NCI-H187 treated with DMSO at 0.1 percent for 48 hours (cell line): ENCODE data around the gene ZNF777.
A peak's percentile ranks its signal among the peaks of the same experiment; 100 is the strongest.
"Not testable (repeated sequence)": the region's sequence is repeated elsewhere in the genome, so short reads cannot be mapped to it uniquely, and the experiment has no call there.

Experiments used
- DNase-seq: peaks from one replicate; lab custom pipeline; 2025; lab: John Stamatoyannopoulos, UW

Gene ZNF777

DNA sequence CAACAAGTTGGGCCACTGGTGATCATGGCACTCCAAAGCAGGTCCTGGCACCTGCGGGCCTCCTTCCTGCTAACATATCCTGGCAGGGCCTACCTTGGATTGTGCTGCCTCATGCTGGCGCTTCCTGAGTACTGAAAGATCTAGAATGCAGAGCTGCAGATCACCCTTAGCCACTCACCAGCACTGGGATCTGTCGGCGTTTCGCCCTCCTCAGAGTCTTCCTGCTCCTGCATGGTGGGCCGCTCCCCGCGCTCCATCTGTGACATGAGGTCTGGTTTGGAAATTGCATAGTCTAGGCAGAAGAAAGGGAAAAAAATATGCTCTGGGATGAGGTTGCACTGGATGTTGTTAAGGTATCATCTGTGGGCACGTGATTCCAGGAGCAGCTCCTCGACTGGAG lies 10.0 kb downstream of the ZNF777 start:
- DNase-seq = no peak

DNA sequence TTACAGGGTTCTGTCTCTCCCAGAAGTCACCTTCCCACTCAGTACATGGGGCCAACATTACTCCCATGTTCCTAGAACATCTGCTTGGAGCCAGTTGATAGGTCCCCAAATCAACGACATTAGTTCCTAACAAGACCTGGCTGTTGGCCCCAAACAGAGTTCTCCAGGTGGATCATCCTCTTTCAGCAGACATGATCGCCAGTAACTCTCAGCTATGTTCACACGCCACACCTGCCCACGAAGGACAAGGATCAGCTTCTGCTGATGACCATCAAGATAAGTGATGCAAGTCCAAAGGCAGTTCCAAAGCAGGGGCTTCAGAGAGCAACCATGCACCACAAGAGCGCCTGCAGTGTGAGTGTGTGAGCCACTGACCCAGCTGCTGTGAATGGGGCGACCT lies 11.0 kb downstream of the ZNF777 start:
- no peak for DNase-seq

DNA sequence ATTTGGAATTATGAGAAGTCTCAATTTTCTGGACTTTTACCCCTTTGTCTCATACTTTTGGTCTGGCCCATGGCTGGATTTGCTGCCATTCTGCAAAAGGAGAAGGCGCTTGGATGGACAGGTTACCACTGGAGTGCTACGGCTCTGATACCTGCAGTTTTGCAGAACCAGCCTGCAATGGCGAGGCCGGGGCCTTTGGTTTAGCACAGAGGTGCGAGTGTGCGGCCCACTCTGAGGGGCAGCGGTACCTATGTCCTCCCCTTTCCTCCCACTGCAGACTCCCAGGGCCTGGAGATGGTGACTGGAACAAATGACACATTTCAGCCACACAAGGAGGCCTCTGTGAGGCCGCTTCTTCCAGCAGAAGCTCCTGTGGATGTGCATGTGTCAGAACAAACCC lies 11.9 kb downstream of the ZNF777 start:
- no peak for DNase-seq

DNA sequence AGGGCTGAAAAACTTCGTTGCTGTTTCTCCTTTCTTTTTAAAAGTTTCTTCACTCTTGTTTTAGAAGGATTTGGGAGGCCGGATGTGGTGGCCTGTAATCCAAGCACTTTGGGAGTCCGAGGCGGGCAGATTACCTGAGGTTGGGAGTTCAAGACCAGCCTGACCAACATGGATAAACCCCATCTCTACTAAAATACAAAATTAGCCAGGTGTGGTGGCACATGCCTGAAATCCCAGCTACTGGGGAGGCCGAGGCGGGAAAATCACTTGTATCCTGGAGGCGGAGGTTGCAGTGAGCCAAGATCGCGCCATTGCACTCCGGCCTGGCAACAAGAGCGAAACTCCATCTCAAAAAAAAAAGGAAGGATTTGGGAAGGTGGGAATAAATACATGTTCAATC lies 14.8 kb downstream of the ZNF777 start:
- DNase-seq = not testable (repeated sequence)

DNA sequence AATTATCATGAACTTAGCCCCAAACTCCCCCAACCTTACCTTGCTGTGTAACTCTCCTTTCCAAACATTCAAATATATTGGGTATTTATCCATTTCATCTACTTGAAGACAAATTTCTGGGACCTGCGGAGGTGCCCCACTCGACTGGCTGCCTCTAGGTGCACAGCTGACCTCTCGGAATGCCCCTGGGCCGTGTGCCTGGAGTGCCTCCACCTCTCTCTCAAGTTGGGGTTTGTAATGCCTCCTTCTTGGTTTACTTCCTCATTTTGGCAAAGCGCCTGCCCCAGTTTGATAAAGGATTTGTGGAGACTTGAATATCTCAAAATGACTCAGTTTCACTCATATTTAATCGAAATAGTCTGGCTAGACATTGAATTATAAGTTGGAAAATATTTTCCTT lies 16.6 kb downstream of the ZNF777 start:
- no peak for DNase-seq

DNA sequence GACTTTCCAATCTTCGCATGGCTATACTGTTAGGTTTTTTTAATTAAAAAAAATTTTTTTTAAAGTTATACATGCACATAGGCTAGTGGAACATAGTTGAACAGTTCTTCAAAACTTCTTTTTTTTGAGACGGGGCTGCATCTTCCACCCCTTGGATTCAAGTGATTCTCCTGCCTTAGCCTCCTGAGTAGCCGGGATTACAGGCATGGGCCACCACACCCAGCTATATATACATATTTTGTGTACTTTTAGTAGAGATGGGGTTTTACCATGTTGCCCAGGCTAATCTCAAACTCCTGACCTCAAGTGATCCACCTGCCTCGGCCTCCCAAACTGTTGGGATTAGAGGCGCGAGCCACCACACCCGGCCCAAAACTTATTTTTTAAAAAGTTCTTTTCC lies 17.3 kb downstream of the ZNF777 start:
- no peak for DNase-seq

DNA sequence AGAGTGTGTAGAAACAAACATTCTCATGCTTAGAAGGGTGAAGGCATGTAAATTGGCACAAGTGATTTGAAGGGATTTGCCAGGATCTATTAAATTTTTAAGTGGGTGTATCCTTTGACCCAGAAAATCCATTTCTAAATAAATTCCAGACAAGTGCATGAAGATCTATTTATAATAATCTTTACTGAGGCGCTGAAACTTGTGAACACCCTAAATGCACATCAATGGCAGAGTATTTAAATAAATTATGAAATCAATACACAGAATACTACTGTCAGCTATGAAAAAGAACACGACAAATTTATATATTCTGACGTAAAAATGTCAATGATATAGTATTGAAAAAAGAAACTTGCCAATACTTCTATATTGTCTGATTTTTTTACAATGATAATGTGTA lies 17.9 kb downstream of the ZNF777 start:
- no peak for DNase-seq

DNA sequence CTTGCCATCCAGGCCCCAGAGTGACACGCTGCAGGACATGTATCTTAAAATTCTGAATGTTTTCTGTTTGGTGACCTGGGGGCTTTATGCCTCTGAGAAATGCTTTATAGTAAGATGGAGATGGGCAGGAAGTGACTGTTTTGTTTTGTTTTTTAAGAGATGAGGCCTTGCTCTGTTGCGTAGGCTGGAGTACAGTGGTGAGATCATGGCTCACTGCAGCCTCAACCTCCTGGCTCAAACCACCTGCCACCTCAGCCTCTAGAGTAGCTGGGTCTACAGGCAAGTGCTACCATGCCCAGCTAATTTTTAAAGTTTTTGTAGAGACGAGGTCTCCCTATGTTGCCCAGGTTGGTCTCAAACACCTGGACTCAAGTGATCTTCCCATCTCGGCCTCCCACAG lies 20.6 kb downstream of the ZNF777 start:
- no peak for DNase-seq

DNA sequence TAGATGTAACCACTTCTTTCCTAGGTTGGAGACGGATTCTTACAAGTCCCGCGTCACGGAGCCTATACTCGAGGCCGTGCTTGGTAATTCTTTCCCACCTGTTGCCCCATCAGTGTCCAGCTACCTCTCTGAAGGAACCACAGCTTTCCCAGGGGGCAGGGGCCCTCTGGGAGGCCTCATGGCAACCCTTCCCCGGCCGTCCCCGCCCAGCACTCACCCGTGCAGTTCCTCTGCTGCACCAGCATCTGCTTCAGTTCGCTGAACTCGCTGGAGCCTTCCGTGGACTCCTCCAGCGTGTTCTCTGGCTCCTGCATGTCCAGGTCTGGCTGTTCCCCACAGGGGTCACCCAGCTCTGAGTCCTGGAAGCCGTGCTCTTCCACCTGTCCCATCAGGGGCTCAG lies 24.5 kb downstream of the ZNF777 start:
- no peak for DNase-seq

DNA sequence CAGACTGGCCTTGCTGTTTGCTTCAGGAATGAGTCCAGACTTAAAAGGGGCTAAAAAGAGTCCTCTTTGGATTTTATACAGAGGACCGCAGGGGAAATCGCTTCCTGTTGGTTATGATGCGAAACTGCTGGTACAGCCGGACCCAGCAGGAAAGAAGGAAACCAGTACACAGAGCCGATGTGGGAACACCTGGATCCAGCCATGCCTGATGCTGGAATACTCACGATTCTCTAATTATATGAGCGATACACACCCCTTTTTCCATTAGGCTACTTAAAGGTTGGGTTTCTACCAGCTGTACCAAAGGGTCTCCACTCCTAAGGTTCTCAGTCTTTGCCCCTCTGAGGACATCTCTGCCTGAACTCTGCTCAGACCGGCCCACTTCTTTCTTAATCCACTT lies 27.7 kb downstream of the ZNF777 start:
- DNase-seq = no peak

DNA sequence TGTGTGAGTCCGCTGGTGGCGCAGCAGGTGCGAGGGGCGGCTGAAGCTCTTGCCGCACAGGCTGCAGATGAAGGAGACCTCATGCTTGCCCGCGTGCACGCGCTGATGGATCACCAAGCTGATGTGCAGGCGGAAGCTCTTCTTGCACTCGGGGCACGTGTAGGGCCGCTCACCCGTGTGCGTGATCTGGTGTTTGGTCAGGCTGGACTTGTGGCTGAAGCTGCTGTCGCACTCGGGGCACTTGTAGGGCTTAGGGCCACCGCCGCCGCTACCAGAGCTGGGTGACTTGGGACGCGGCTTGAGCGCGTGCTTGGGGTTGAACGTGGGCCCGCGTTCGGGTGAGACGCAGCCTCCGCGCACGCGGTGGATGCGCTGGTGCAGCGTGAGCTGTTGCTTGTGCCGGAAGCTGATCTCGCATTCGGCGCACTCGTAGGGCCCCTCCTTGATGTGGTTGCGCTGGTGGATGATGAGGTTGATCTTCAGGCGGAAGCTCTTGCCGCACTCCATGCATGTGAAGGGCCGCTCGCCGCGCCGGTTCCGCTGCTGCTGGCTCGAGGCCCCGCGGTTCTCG lies 28.7 kb downstream of the ZNF777 start:
- DNase-seq = no peak

DNA sequence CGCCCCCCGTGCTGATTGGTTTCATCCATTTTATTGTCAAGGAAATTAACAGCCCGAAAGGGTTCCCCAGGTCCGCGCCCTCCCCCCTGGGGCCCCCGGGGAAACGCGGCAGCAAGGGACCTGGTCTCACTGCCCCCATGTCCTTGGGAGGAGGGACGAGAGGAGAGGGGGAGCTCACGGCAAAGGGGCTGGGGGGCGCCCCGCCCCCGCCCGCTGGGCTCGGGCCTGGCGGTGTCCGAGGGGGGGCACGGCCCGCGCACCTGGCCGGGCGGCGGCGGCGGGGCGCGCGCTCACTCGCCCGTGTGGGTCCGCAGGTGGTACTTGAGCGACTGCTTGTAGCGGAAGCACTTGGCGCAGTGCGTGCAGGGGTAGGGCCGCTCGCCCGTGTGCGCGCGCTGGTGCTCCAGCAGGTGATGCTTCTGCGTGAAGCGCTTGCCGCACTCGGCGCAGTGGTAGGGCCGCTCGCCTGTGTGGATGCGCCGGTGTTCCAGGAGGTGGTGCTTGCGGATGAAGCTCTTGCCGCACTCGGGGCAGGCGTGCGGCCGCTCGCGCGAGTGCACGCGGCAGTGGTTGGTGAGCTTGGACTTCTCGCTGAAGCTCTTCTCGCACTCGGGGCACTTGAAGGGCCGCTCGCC lies 29.3 kb downstream of the ZNF777 start:
- no peak for DNase-seq

DNA sequence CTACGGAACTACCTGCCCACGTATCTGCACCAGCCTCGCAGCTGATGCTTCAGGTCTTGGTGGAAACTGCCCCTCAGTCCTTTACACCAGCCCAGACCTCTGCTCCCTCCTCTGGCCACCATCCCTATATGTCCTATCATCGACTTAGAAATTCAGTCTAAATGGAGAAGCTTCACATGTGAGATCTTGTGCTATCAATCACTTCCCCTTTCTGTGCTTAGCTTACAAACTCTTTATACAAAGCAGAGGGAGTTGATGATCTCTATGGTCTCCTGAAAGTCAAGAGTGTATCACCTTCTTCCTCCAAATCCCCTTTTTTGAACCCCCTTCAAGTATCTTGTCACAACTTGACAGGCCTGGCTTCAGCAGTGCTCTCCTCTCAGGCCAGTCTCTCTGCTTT lies 30.7 kb downstream of the ZNF777 start:
- DNase-seq = no peak

DNA sequence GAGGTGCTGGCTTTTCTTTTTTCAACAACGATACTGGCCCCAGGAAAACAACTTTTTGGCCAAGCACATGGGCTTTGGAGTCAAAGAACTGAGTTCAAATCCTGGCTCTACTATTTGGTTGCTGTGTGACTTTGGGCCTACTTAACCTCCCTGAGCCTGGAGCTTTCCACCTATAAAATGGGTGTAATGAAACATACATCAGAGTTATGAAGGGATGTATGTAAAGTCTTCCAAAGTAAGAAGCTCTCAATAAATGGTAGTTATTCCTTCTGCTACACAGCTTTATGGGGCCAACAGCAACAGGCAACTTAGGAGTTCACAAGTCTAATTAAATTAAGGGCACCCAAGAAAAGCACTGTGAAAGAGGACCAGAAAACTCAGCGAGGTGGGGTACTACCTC lies 33.0 kb downstream of the ZNF777 start:
- no peak for DNase-seq

DNA sequence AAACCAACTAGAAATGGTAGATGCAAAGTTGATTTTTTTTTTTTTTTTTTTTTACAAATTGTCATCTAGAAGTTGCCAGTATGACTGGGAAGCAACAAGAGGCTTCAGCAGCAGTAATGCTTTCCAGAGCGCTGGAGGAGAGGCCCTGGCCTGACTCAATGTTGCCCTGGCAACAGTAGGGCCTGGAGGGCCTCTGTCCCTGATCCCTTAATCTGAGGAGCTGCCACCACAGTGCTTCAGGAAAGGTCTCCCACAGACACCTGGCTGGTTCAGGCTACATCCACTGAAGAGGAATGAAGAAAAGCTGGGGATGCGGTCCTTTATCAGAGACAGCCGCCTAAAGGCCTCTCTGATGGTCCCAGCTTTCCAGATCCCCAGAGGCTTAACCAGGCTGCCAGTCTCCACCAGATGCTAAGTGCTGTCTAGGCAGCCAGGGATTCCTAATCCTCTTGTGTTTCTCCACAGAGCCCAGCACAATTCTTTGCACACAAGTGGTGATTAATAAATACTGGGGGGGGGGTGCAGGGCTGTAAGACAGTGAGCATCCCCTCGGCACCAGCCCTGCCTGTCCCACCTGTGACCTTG lies 33.7 kb downstream of the ZNF777 start:
- DNase-seq = no peak

DNA sequence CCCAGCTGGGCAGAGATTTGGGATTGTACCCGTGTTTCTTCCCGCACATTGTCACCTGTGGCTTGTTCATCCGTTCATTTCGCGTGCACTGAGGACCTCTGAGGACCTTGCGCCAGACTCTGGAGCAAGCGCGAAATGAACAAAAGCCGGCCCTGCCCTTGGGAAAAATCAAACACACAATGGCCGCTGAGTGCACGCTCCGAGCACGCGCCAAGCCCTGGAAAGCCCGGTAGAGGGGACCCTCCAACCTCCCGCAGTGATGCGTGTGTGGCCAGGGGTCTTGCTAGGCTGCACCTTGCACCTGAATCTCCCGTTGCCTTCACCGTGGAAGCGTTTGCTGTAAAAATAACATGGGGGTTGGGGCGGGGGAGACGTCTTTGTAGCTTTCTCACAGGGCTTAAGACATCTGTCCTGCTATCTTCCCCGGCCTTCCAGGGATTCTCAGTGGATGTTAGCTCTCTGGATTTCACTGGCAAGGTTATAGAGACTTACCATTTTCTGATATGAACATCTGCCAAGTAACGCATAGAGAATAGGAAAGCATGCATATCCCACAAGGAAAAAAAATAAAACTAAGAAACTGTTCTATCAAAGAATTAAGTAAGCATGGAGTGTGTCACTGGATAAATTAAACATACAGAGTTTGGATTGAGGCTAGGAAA lies 37.3 kb downstream of the ZNF777 start:
- DNase-seq = no peak

DNA sequence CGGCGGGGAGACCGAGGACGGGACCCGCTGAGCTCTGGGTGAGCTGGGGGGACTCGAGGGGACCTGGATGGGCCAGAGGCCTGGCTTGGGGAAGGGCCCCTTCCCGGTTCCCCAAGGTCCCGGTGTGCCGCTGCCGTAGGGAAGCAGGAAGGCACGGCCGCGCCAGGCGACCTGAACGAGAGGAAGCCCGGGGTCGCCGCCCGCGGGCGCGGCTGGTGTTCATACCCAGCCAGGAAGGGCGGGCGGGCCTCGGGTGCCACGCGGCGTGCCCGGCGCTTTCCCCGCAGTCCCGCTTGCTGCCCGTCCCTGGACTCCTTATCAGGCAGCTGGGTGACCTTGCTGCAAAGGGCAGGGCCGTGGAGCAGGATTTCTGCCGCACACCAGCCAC lies 38.0 kb downstream of the ZNF777 start:
- DNase-seq = no peak

DNA sequence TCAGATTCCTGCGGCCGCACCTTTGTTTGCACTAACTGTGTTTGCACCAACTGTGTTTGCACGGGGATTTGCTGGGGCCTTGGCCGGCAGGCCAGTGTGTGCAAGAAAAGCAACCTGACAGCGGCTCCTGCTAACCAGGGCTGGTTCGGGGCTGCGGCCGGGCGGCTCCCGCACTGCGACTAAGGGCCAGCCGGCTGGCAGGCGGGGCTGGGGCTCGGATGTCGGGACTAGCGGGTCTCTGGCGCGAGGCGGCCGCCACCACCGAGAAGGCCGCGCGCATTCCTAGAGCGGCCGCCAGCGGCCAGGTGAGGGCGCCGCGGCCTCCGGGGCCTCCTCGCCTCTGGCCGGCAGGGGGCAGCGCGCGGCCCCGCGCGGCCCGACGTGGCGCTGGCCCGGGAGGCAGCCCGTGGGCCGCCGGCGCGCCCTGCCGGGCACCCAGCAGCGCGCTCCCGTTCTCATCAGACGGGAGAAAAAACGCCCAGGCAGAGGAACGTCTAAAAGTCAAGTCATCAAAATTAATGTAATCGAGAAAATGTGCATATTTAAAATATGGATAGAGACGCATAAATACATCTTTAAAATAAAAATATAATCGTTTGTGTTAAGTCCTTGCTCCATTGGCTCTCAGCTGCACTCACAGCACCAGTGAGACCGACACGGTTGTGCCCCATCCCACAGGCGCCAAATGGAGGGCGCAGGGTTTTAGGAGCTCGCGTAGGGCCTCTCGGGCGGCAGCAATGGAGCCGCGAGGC lies 38.5 kb downstream of the ZNF777 start:
- peak; percentile 5 for DNase-seq

DNA sequence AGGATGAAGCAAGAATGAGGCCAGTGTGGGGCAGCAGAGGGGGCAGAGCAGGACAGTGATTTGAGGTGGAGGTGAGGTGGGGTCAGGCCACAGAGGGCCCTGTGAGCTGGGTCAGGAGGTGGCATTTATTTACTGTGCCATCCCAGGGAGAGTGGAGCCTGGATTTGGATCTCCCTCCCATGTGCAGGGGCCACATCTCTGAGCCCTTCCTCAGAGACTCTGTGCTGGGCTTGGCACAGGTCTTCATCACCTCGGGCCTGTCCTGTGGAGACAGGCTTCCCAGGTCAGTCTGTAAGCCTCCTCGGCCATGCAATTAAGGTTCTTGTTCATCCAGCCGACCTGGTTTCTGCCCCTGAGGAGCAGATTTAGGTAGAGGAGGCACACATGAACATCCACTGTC lies 40.9 kb downstream of the ZNF777 start:
- DNase-seq = no peak

DNA sequence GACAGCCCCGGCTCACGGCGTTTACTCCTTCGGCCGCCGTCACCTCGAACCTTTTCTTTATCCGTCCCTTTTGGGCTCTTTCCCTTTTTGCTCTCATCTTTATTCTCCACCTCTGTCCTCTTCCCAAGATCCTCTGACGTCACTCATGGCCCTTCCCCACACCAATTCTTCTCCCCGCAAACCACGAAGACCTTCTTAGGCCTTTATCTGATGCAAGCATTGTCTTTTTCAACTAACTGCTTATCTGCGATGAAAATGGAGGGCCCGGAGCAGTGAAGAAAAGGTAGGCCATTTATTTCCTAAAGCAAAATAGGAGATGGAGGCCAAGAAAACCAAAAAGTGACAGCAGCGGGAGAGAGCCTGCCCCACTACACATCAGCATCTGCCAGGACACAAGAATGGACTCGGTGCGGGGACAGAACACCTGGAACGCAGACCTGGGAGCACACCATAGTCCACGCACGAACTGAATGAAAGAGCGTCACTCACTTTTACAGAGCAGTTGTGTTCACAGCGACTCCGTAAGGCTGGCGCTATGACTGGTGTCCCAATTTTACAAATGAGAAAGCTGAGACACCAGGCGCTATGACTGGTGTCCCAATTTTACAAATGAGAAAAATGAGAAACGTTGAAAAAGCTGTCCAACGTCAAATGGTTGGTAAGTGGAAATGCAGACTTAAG lies 45.3 kb downstream of the ZNF777 start:
- DNase-seq = no peak

DNA sequence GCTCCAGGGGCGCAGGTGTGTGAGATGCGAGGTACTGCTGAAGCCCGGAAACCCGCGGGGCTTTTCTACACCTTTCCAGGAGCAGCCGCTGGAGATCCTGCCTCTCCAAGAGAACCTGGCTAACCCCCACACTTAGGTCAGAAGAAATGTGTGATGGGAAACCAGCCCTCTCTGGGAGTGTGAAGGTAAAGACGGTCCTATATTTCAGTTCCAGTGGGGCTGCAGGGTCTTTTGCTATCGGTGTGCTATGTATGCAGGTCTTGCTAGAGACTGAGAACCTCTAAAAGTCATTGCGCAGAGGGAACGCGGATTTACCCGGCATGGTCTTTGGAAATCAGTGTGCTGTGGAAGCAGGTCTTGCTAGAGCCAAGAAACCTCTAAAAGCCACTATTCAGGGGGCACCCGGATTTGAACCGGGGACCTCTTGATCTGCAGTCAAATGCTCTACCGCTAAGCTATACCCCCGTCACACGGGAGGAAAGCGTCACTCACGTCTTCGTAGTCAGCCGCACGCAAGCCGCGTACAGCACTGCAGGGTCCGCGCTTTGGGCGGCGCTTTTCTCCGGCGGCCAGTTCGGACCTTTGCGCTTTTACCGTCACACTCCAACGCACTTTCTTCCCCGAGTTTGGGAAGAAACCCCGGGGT lies 46.0 kb downstream of the ZNF777 start:
- no peak for DNase-seq

DNA sequence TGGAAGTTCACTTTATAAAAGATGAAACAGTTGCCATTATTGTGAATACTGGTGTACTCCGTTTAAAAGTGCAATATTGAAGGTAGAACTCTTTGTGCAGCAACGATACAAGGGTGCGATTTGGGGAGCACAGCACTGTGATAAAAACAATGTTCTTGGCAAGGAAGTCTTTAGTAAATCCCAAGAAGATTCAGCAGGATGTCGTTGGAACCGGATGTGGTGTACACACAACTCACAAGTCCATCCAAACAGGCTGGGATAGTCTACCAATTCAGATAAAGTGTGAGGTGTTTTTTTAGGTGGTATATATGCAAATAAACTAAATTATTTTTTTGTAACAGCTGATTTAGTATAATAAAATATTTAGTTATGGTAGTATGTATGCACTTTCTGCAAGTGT lies 46.7 kb downstream of the ZNF777 start:
- DNase-seq = no peak
